Right cardiac atrium (tissue), 5 donors: ENCODE measurements around the gene BICDL1. TPM values are rescaled to one million over a fixed set of nuclear protein-coding genes. Genes with fewer than 3 reads are reported as not detected.

Experiments used
- ATAC-seq, 2 donors: fragments of 200-7000 bp; cut with Tn5 transposase; one replicate each; pipeline versions ENCODE4 v1.8.0 to v1.9.1; 2020; ENCODE audit warnings: moderate library complexity in 2 of 2, mild to moderate bottlenecking in 1 of 2
- DNase-seq, 3 donors: peaks; one replicate each; pipeline ENCODE4 v3.0.0-alpha.2; 2020
- H3K27ac ChIP-seq: one replicate; pipeline ENCODE4 v1.5.1; 2013; ENCODE audit warnings: mild to moderate bottlenecking, low read length, control low read depth, moderate library complexity
- H3K27me3 ChIP-seq: one replicate; pipeline ENCODE4 v1.6.1; 2013; ENCODE audit not compliant: control insufficient read depth, insufficient read depth
- H3K4me1 ChIP-seq: one replicate; pipeline ENCODE4 v1.6.1; 2013; ENCODE audit warnings: low read length; ENCODE audit not compliant: control insufficient read depth, insufficient read depth
- H3K4me3 ChIP-seq: one replicate; pipeline ENCODE4 v1.5.1; 2013; ENCODE audit warnings: low read length, control low read depth
- H3K9me3 ChIP-seq: one replicate; pipeline ENCODE4 v1.6.1; 2013; ENCODE audit warnings: low read length; ENCODE audit not compliant: control insufficient read depth
- WGBS: extraction: QIAGEN DNeasy Blood & Tissue Kit; methylation state at CpG from one replicate; pipeline ENCODE4 v1.1.7; 2013; 5-methylcytosine and 5-hydroxymethylcytosine counted together
- intact Hi-C, 4 donors: fragments of 100-400 bp; cut with DNase I; formaldehyde crosslinking; loops; one replicate each; pipeline versions ENCODE4 v1.11.0 to v1.14.0; 2022 to 2023
- polyA plus RNA-seq: library from polyadenylated mRNA; stranded (reverse); fragments of 200-250 nt; gene quantifications from one replicate; pipeline ENCODE4 v1.2.3, GENCODE V29; 2013
- total RNA-seq, 4 donors: library from RNA; stranded (reverse); fragmentation: NEBNext Ultra II Directional; extraction: Animal tissue kit (Norgen Biotek cat#: 25700); gene quantifications; one replicate each; pipeline ENCODE4 v1.2.1, GENCODE V29; 2021
- donor health status: healthy with polysubstance abuse.
- donor health status: DM: no; HTN: yes; CAD: no.
- donor health status: DM: no; HTN: no; CAD: no.
- donor health status: DM: no; HTN: yes; CAD: no; lungs with severe emphysema.
- donor health status: DM: yes; HTN: yes; CAD: no.

Gene BICDL1
- total and polyA plus RNA-seq, 5 donors, result 0.11 to 2.1 (median 0.95) TPM

- H3K9me3 ChIP-seq, result no peaks in the 10 kb centered on the region
- no peak overlapping the region for H3K27ac ChIP-seq
- H3K4me1 ChIP-seq, result no peaks in the 10 kb centered on the region
- intact Hi-C loops, result no loop called here
- no peaks in the 10 kb centered on the region for H3K27me3 ChIP-seq
- ATAC-seq (no peak), DNase-seq (peak in 1 of 3 donors; percentile 33)
- H3K4me3 ChIP-seq, result no peak overlapping the region
- 80% methylated on average over 9 of the region's 9 CpGs for WGBS
Observed at GRCh38 chr12:120094485-120094884, 105.4 kb downstream of the BICDL1 start.

DNA sequence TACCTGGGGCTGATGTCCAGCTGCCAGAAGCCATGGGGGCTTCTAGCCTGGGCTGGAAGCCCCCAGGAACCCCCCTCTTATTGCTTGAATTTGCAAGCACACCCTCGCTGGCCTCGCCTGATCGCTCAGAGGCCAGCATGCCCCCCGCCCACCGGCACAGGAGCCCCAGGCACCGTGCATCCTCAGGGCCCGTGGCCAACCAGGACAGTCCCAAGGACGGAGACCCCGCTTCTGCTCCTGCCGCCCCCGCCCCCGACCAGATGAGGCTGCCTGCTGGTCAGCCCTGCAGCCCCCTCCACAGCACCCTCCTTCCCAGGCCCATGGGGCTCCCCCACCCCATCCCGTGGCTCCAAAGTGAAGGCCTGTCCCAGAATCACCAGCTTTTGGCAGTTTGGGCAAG is 106.3 kb downstream of the BICDL1 start:
- intact Hi-C loops, result no loop called here
- ATAC-seq (no peak), DNase-seq (peak in 1 of 3 donors; percentile 68)
- Histone ChIP-seq H3K27ac (no peak overlapping the region), H3K9me3 (no peaks in the 10 kb centered on the region), H3K27me3 (no peaks in the 10 kb centered on the region), H3K4me3 (no peak overlapping the region), H3K4me1 (no peaks in the 10 kb centered on the region)
- WGBS, result 88% methylated on average over 13 of the region's 13 CpGs

DNA sequence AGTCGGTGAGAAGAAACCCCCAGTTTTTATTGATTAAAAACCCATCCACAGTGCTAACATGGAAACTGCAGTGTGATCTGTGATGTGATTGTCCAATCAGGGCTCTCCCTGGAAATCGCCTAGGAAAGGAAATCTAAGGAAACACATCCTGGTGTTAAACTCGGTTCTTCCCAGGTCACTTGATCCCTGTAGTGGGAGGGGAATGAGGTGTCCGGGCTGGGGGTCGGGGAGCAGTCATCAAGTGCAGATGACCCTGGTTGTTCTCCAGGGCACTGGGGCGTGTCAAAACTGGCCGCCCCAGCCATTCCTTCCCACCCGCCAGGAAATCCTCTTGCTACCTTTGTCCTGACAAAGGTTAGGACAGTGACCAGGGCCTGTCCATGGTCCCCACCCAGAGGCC is 106.7 kb downstream of the BICDL1 start:
- peaks cover under 1% of the 10 kb centered on the region for H3K4me1 ChIP-seq
- intact Hi-C loops, result no loop called here
- 71% methylated on average over 8 of the region's 8 CpGs for WGBS

DNA sequence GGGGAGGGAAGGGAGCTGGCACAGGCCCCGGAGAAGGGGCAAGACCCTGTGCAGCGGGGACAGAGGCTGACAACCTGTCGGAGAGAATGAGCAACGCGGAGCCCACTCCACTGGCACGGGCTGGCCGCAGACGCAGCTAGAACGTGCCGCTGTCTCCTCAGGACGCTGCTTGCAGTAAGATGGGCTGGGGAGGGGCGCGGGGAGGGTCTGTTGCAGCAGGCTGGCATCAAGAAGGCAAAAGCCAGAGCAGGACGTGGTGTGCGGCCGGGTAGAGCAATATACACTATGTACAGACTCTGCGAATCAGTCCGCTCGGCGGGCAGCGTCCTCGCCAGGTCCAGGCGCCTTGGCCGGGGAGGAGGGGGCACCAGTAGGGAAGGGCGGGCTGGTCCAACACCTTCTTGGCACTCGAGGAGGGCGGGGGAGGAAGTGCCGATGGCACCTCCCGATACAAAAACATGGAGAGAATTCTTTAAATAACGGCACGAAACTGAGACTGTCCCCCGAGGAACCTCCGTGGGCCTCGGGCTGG is 107.7 kb downstream of the BICDL1 start:
- H3K9me3 ChIP-seq, result no peaks in the 10 kb centered on the region
- H3K4me1 ChIP-seq, result peaks cover 8% of the 10 kb centered on the region
- intact Hi-C loops, result no loop called here
- H3K27me3 ChIP-seq, result no peaks in the 10 kb centered on the region
- 91% methylated on average over 34 of the region's 34 CpGs for WGBS
- ATAC-seq (no peak), DNase-seq (peak in 2 of 3 donors; percentile 19 to 62)
- H3K27ac ChIP-seq, result no peak overlapping the region
- no peak overlapping the region for H3K4me3 ChIP-seq

More for the DNA sequence above, 106.7 kb downstream of the BICDL1 start:
- no peak overlapping the region for H3K27ac ChIP-seq
- ATAC-seq (no peak), DNase-seq (peak in 1 of 3 donors; percentile 41)
- no peak overlapping the region for H3K4me3 ChIP-seq
- no peaks in the 10 kb centered on the region for H3K9me3 ChIP-seq
- no peaks in the 10 kb centered on the region for H3K27me3 ChIP-seq

GRCh38 chr12:120098756-120099470 is 109.9 kb downstream of the BICDL1 start:
- H3K4me1 ChIP-seq, result peaks cover 8% of the 10 kb centered on the region
- H3K9me3 ChIP-seq, result no peaks in the 10 kb centered on the region
- ATAC-seq (no peak), DNase-seq (peak in 2 of 3 donors; percentile 8 to 42)
- H3K27me3 ChIP-seq, result no peaks in the 10 kb centered on the region
- intact Hi-C loops, result no loop called here
- no peak overlapping the region for H3K4me3 ChIP-seq
- WGBS, result 96% methylated on average over 36 of the region's 36 CpGs
- H3K27ac ChIP-seq, result no peak overlapping the region

GRCh38 chr12:120099738-120100137 is 110.7 kb downstream of the BICDL1 start:
- WGBS, result 90% methylated on average over 11 of the region's 11 CpGs
- no peaks in the 10 kb centered on the region for H3K9me3 ChIP-seq
- H3K4me1 ChIP-seq, result peaks cover 8% of the 10 kb centered on the region
- intact Hi-C loops, result no loop called here
- H3K27ac ChIP-seq, result no peak overlapping the region
- no peaks in the 10 kb centered on the region for H3K27me3 ChIP-seq
- ATAC-seq (no peak), DNase-seq (peak in 1 of 3 donors; percentile 45)
- no peak overlapping the region for H3K4me3 ChIP-seq

- WGBS, result 23% methylated on average over 21 of the region's 21 CpGs
- Histone ChIP-seq H3K9me3 (no peaks in the 10 kb centered on the region), H3K4me1 (peaks cover 8% of the 10 kb centered on the region), H3K27me3 (no peaks in the 10 kb centered on the region), H3K4me3 (no peak overlapping the region), H3K27ac (peak overlapping the region; percentile 16)
- intact Hi-C loops, result no loop called here
- ATAC-seq, result peak; percentile 70 to 71
- DNase-seq, result peak; percentile 86 to 93 (median 90)
Observed at GRCh38 chr12:120100630-120101029, 111.6 kb downstream of the BICDL1 start.

DNA sequence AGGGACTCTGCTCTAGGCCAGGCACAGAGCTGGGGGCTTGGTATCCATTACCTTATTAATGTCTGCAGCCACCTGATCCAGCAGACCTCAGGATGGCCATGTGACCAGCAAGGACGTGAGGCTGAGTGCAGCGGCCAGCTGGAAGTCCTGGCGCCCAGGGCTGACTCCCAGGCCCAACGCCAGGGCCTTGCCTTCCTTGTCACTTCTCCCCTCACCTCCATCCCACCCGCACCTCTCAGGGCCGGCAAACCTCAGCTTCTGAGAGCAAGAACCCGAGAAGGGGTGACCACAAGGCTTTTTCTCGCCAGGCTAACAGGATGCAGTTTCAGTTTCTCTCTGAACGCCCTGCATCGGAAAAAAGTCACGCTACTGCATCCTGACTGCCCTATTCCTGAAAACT is 112.1 kb downstream of the BICDL1 start:
- Histone ChIP-seq H3K27ac (no peak overlapping the region), H3K4me1 (peaks cover 8% of the 10 kb centered on the region), H3K4me3 (no peak overlapping the region), H3K9me3 (no peaks in the 10 kb centered on the region), H3K27me3 (no peaks in the 10 kb centered on the region)
- peak in 2 of 3 donors; percentile 72 for DNase-seq
- ATAC-seq, result peak; percentile 24 to 27
- intact Hi-C loops, result no loop called here
- 39% methylated on average over 11 of the region's 11 CpGs for WGBS

GRCh38 chr12:120101617-120102016 is 112.6 kb downstream of the BICDL1 start:
- ATAC-seq (no peak), DNase-seq (peak in 1 of 3 donors; percentile 51)
- Histone ChIP-seq H3K4me1 (peaks cover 8% of the 10 kb centered on the region), H3K27me3 (no peaks in the 10 kb centered on the region), H3K27ac (no peak overlapping the region), H3K4me3 (no peak overlapping the region), H3K9me3 (no peaks in the 10 kb centered on the region)
- intact Hi-C loops, result no loop called here
- WGBS, result 74% methylated on average over 13 of the region's 13 CpGs

DNA sequence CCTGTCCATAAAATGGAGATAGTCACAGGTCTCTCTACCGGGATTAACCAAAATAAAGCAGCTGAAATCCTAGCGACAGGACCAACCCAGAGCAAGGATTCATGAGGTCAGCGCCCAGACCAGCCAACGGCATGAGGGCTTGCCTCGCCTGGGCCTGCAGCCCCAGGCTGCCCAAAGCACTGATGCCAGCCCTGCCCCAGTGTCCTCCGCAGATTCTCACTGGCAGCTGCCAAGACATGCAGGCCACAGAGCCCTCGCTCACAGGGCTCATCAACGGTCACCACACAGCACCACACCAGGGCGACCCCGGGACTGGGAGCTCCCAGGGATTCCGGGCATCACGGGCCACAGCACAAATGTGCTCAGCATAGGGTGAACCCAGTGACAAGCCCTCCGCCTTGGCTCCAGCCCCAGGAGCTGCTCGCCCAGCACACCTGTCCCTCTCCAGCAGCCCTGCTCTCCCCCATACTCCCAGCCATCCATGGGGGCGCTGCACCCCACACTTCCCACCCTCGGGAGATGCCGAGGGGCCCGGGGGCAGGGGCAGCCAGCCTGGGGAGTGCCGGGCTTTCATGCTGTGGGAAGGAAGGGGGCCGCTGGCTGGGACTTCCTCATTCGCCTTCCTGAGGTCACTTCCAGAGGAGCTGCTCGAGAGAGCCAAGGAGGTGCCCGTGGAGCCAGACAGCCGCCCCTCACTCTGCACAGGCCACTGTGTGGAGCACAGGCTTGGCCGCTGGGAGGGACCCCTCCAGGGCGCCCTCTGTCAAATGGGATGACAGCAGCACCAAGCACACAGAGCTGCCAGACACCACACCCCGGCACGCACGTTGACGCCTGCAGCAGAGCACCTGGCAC is 113.4 kb downstream of the BICDL1 start:
- H3K27me3 ChIP-seq, result no peaks in the 10 kb centered on the region
- H3K27ac ChIP-seq, result no peak overlapping the region
- H3K4me1 ChIP-seq, result peaks cover 8% of the 10 kb centered on the region
- WGBS, result 77% methylated on average over 30 of the region's 30 CpGs
- DNase-seq, result peak in 1 of 3 donors; percentile 65
- intact Hi-C loops, result no loop called here
- no peak overlapping the region for H3K4me3 ChIP-seq
- no peaks in the 10 kb centered on the region for H3K9me3 ChIP-seq
- no peak for ATAC-seq

DNA sequence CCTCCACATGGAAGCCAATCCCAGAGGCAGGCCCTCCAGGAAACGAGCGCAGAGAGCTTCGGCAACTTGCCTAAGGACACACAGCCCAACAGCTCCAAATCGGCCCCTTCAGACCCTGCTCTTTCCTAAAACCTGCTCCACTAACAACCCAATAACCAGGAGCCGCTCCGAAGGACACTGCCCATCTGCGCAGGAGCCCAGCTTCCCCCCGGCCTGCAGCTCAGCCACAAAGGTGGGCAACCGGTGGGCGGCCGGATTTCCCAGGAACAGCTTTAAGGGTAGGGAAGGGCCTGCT is 114.0 kb downstream of the BICDL1 start:
- peaks cover 8% of the 10 kb centered on the region for H3K4me1 ChIP-seq
- intact Hi-C loops, result no loop called here
- H3K27me3 ChIP-seq, result no peaks in the 10 kb centered on the region
- ATAC-seq (no peak), DNase-seq (no peak)
- no peaks in the 10 kb centered on the region for H3K9me3 ChIP-seq
- H3K4me3 ChIP-seq, result no peak overlapping the region
- H3K27ac ChIP-seq, result no peak overlapping the region
- WGBS, result 96% methylated on average over 11 of the region's 11 CpGs
